Naive B cell (primary cell): ENCODE measurements around the gene HOMEZ. TPM values are rescaled to one million over a fixed set of nuclear protein-coding genes. Genes with fewer than 3 reads are reported as not detected.
A peak's percentile ranks its signal among the peaks of the same experiment; 100 is the strongest.
"Not testable (repeated sequence)": the region's sequence is repeated elsewhere in the genome, so short reads cannot be mapped to it uniquely, and the experiment has no call there.

ENCODE experiments used
- ATAC-seq, 2 donors: fragments of 150-1000 bp; cut with Tn5 transposase; 2 replicates each; pipeline ENCODE4 v1.10.0; 2021; ENCODE audit warnings: low read depth in 2 of 2, mild to moderate bottlenecking in 2 of 2, moderate library complexity in 2 of 2
- DNase-seq: peaks from one replicate; pipeline ENCODE4 v3.0.0; 2022
- H3K27ac Mint-ChIP-seq, 6 donors: one replicate each; pipeline ENCODE4 v1.8.0; 2020 to 2022; ENCODE audit warnings: mild to moderate bottlenecking in 6 of 6, mixed read lengths in 6 of 6, moderate library complexity in 5 of 6, inconsistent platforms in 2 of 6
- H3K27me3 Mint-ChIP-seq, 3 donors: one replicate each; pipeline ENCODE4 v1.8.0; 2021 to 2022; ENCODE audit warnings: mixed read lengths in 3 of 3, mild to moderate bottlenecking in 1 of 3
- H3K36me3 Mint-ChIP-seq, 2 donors: one replicate each; pipeline ENCODE4 v1.8.0; 2020 to 2022; ENCODE audit warnings: mixed read lengths in 2 of 2, inconsistent platforms in 1 of 2, mild to moderate bottlenecking in 1 of 2
- H3K4me1 Mint-ChIP-seq, 3 donors: one replicate each; pipeline ENCODE4 v1.8.0; 2020 to 2022; ENCODE audit warnings: mixed read lengths in 3 of 3, inconsistent platforms in 1 of 3, mild to moderate bottlenecking in 1 of 3, moderate library complexity in 1 of 3
- H3K4me3 Mint-ChIP-seq, 8 donors: one replicate each; pipeline ENCODE4 v1.8.0; 2020 to 2022; ENCODE audit warnings: mild to moderate bottlenecking in 8 of 8, mixed read lengths in 8 of 8, moderate library complexity in 8 of 8, inconsistent platforms in 2 of 8
- H3K9me3 Mint-ChIP-seq, 7 donors: one replicate each; pipeline ENCODE4 v1.8.0; 2020 to 2022; ENCODE audit warnings: mixed read lengths in 7 of 7, mild to moderate bottlenecking in 5 of 7, inconsistent platforms in 2 of 7, moderate library complexity in 1 of 7
- polyA plus RNA-seq, 6 donors: library from polyadenylated mRNA; unstranded; fragments of 300-500 nt; fragmentation: Illumina TruSeq; gene quantifications; one replicate each; pipeline ENCODE4 v1.2.3, GENCODE V29; 2021; ENCODE audit warnings: low read depth in 6 of 6

The HOMEZ gene, protein sequence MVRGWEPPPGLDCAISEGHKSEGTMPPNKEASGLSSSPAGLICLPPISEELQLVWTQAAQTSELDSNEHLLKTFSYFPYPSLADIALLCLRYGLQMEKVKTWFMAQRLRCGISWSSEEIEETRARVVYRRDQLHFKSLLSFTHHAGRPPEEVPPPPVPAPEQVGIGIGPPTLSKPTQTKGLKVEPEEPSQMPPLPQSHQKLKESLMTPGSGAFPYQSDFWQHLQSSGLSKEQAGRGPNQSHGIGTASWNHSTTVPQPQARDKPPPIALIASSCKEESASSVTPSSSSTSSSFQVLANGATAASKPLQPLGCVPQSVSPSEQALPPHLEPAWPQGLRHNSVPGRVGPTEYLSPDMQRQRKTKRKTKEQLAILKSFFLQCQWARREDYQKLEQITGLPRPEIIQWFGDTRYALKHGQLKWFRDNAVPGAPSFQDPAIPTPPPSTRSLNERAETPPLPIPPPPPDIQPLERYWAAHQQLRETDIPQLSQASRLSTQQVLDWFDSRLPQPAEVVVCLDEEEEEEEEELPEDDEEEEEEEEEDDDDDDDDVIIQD
- polyA plus RNA-seq = 1 to 10 TPM; 1.0 to 6.9 (median 4.8) TPM

DNA sequence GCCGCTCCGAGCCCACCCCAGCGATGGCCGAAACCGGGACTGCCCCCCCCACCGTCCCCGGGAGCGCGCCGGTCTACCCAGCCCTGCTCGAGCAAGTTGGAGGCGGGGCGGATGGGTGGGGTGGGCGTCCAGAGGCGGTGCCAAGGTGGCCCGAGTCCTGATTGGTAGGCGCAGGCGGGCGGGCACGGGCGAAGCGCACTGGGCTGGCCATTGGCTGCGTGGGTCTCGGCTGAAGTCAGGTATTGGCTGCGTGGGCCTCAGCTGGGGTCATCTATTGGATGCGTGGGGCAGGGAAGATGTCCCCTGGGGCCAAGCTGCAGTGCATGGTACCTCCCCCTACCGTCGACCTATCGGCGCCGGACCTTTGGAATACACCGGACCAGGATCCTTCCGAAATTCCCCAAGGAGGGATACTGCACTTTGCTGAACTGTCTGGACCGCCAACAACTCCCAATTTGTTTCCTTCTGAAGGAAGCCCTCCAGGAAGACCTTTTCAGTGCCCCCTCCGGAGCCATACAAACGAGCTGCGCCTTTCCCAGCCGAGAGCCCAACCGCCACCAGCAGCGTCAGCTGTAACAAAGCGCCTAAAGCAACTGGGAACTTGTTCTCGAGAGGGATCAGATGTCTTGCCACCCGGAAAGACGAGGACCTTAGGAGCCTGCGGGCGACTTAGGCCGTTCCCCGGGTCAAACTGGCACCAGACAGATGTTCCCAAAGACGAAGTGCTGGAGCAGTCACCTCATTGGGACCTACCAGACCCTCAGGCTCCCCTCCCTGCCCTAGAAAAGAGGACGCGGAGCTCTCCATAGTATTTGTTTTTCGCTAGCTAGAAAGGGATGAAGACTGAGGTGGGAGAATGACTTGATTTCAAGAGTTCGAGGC is at the start of gene HOMEZ:
Gene HOMEZ (minus strand): TSS at position 113 of the 882 bp plus-strand sequence. CDS start 180 bp downstream, outside the sequence.
- Mint-ChIP-seq H3K4me3 (peak within 1 kb of the TSS; percentile 87 to 99 (median 95)), H3K27ac (peak within 1 kb of the TSS; percentile 82 to 99 (median 92)), H3K4me1 (peaks cover 7 to 31% (median 14%) of the 10 kb centered on the region in 3 donors), H3K9me3 (no peaks in the 10 kb centered on the region), H3K36me3 (no peaks in the 10 kb centered on the region), H3K27me3 (no peaks in the 10 kb centered on the region)
- ATAC-seq (peak; percentile 96 to 97), DNase-seq (peak; percentile 97)

DNA sequence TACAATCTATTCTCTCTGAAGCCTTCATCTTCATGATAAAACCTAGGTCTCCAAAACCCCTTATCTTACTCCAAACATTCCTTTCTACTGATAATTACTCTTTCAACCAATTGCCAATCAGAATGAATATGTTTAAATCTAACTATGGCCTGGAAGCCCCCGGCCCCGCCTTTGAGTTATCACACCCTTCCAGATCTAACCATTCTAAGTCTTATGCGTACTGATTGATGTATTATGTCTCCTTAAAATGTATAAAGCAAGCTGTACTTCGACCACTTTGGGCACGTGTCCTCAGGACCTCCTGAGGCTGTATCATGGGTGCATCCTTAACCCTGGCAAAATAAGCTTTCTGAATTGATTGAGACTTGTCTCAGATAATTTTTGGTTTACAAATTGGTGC is 49.7 kb upstream of the HOMEZ start:
- H3K4me3 Mint-ChIP-seq = no peak overlapping the region
- H3K27ac Mint-ChIP-seq = no peak overlapping the region
- peaks cover 0 to 16% (median 6%) of the 10 kb centered on the region in 7 donors for H3K9me3 Mint-ChIP-seq
- ATAC-seq = no peak
- peaks cover 31 to 40% (median 39%) of the 10 kb centered on the region in 3 donors for H3K27me3 Mint-ChIP-seq
- no peaks in the 10 kb centered on the region for H3K4me1 Mint-ChIP-seq
- no peak for DNase-seq
- no peaks in the 10 kb centered on the region for H3K36me3 Mint-ChIP-seq

- no peaks in the 10 kb centered on the region for H3K27me3 Mint-ChIP-seq
- peak overlapping the region in 1 of 8 donors; percentile 43 for H3K4me3 Mint-ChIP-seq
- peak overlapping the region in 1 of 6 donors; percentile 75 for H3K27ac Mint-ChIP-seq
- ATAC-seq (peak; percentile 55 to 68), DNase-seq (peak; percentile 57)
- peaks cover 0 to 3% (median 2%) of the 10 kb centered on the region in 3 donors for H3K4me1 Mint-ChIP-seq
- H3K9me3 Mint-ChIP-seq = no peaks in the 10 kb centered on the region
- H3K36me3 Mint-ChIP-seq = no peaks in the 10 kb centered on the region
Observed at GRCh38 chr14:23327947-23328744, 42.2 kb upstream of the HOMEZ start.

DNA sequence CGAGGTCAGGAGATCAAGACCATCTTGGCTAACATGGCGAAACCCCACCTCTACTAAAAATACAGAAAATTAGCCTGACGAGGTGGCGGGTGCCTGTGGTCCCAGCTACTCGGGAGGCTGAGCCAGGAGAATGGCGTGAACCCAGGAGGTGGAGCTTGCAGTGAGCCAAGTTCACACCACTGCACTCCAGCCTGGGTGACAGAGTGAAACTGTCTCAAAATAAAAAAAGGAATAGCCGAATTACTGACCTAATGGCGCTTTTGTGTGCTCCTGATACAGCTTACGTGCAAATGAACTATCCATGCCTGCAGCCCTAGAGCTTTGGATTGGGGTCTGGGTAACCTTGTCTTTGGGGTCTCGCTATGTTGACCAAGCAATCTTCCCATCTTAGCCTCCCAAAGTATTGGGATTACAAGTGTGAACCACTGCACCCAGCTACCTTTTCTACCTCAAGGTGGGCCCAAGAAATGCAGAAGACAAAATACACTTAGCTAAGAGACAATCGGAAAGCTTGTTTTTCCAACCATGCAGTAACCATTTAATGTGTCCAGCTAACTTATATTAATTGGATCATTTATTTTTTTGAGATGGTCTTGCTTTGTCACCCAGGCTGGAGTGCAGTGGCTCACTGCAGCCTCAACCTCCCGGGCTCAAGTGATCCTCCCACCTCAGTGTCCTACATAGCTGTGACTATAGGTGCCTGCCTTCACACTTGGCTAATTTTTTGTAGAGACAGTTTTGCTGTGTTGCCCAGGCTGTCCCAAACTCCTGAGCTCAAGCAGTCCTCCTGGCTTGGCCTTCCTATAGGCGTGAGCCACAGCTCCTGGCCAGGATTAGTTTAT is 40.8 kb upstream of the HOMEZ start:
- Mint-ChIP-seq H3K27me3 (no peaks in the 10 kb centered on the region), H3K4me3 (no peak overlapping the region), H3K27ac (peak overlapping the region in 4 of 6 donors; percentile 3 to 78 (median 58)), H3K4me1 (peaks cover 13 to 17% (median 15%) of the 10 kb centered on the region in 3 donors), H3K36me3 (no peaks in the 10 kb centered on the region), H3K9me3 (no peaks in the 10 kb centered on the region)
- DNase-seq (no peak), ATAC-seq (no peak)

- H3K4me1 Mint-ChIP-seq = peaks cover 13 to 18% (median 16%) of the 10 kb centered on the region in 3 donors
- not testable (repeated sequence) for DNase-seq, H3K27me3 Mint-ChIP-seq, H3K36me3 Mint-ChIP-seq, H3K9me3 Mint-ChIP-seq, ATAC-seq
- H3K27ac Mint-ChIP-seq = peak overlapping the region in 2 of 6 donors; percentile 48 to 78
- H3K4me3 Mint-ChIP-seq = peak overlapping the region in 1 of 8 donors; percentile 56
Observed at GRCh38 chr14:23325746-23326145, 39.8 kb upstream of the HOMEZ start.

DNA sequence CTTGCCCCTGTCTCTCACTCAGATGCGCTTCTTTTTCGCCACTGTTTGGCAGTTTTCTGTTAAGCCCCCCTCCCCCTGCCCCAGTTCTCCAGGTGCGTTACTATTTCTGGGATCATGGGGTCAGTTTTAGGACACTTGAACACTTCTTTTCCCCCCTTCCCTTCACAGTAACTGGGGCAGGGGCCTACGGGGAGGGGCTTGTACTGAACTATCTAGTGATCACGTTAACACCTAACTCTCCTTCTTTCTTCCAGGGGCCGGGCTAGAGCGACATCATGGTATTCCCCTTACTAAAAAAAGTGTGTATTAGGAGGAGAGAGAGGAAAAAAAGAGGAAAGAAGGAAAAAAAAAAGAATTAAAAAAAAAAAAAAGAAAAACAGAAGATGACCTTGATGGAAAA is 39.1 kb upstream of the HOMEZ start:
- H3K9me3 Mint-ChIP-seq = peaks cover 0 to under 1% (median 0%) of the 10 kb centered on the region in 7 donors

GRCh38 chr14:23324455-23324846 is 38.5 kb upstream of the HOMEZ start:
- no peaks in the 10 kb centered on the region for H3K27me3 Mint-ChIP-seq
- H3K36me3 Mint-ChIP-seq = no peaks in the 10 kb centered on the region
- DNase-seq (no peak), ATAC-seq (no peak)
- H3K27ac Mint-ChIP-seq = peak overlapping the region in 1 of 6 donors; percentile 48
- H3K9me3 Mint-ChIP-seq = peaks cover 0 to 3% (median 0%) of the 10 kb centered on the region in 7 donors
- H3K4me1 Mint-ChIP-seq = peaks cover 22 to 31% (median 28%) of the 10 kb centered on the region in 3 donors
- H3K4me3 Mint-ChIP-seq = peak overlapping the region in 1 of 8 donors; percentile 44

More for the DNA sequence above, 39.1 kb upstream of the HOMEZ start:
- no peaks in the 10 kb centered on the region for H3K27me3 Mint-ChIP-seq
- no peaks in the 10 kb centered on the region for H3K36me3 Mint-ChIP-seq
- DNase-seq = no peak
- ATAC-seq = no peak
- peaks cover 20 to 25% (median 23%) of the 10 kb centered on the region in 3 donors for H3K4me1 Mint-ChIP-seq
- H3K4me3 Mint-ChIP-seq = peak overlapping the region in 1 of 8 donors; percentile 51
- H3K27ac Mint-ChIP-seq = peak overlapping the region in 1 of 6 donors; percentile 48

- Mint-ChIP-seq H3K4me3 (peak overlapping the region in 2 of 8 donors; percentile 44 to 98), H3K27me3 (no peaks in the 10 kb centered on the region), H3K4me1 (peaks cover 22 to 32% (median 28%) of the 10 kb centered on the region in 3 donors), H3K9me3 (peaks cover 0 to 3% (median 0%) of the 10 kb centered on the region in 7 donors), H3K27ac (no peak overlapping the region), H3K36me3 (no peaks in the 10 kb centered on the region)
- ATAC-seq = no peak
- DNase-seq = no peak
Observed at GRCh38 chr14:23323838-23324454, 38.0 kb upstream of the HOMEZ start.

DNA sequence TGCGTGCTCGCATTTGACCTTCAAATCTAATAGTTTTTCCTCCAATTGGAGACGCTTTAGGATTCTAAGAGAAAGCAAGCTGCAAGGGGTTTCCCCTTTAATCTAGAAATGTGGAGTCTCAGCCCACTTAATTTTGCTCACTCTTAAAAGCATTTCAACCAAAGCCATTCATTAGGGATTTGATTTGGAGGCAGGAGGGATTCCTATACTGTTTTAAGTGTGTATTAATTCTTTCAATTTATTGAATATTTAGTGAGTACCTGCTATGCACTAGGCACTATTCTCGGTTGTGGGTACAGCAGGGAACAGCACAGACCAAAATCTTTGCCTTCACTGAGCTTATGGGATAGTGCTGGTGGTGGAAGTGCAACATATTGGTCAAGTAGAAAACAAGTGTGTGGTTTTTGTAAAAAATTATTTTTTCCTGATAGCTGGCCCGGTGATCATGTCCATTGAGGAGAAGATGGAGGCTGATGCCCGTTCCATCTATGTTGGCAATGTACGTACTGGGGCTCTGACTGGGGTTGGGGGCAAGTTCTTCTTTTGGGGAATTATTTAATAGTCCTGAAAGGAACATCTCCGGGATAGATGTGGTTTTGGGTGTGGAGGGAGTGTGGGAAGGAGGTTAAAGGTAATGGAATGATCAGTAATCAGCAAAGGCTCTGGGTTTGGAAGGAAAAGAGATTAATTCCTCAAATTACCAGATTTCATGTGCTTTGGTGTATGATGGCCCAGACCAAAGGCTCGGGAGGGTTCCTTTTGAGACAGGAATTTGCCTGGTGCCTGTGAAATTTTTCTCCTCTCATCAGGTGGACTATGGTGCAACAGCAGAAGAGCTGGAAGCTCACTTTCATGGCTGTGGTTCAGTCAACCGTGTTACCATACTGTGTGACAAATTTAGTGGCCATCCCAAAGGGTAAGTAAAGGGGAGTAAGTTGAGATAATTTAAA is 36.9 kb upstream of the HOMEZ start:
- Mint-ChIP-seq H3K9me3 (peaks cover 0 to 3% (median 0%) of the 10 kb centered on the region in 7 donors), H3K27me3 (no peaks in the 10 kb centered on the region), H3K36me3 (no peaks in the 10 kb centered on the region), H3K4me3 (peak overlapping the region; percentile 88 to 98 (median 94)), H3K27ac (peak overlapping the region; percentile 83 to 97 (median 94)), H3K4me1 (peaks cover 22 to 32% (median 28%) of the 10 kb centered on the region in 3 donors)
- DNase-seq = no peak
- ATAC-seq = no peak

GRCh38 chr14:23321572-23322547 is 35.9 kb upstream of the HOMEZ start:
- Mint-ChIP-seq H3K4me1 (peaks cover 22 to 32% (median 28%) of the 10 kb centered on the region in 3 donors), H3K27ac (peak overlapping the region; percentile 82 to 97 (median 94)), H3K9me3 (peaks cover 0 to 3% (median 0%) of the 10 kb centered on the region in 7 donors), H3K36me3 (no peaks in the 10 kb centered on the region), H3K4me3 (peak overlapping the region; percentile 88 to 98 (median 94)), H3K27me3 (no peaks in the 10 kb centered on the region)
- DNase-seq (no peak), ATAC-seq (peak in 1 of 2 donors; percentile 1)
